Loucy (cell line): ENCODE data around the gene KRT79.

ENCODE experiments used
- H2AFZ ChIP-seq: fragments of 200-600 bp; sonication (generic); 2 replicates; pipeline ENCODE4 v1.6.0; 2016; ENCODE audit warnings: antibody characterized with exemption, mild to moderate bottlenecking, low read length, moderate library complexity
- H3F3A ChIP-seq: fragments of 200-600 bp; 2 replicates; pipeline ENCODE4 v1.6.0; 2016; ENCODE audit warnings: antibody characterized with exemption, low read depth, mild to moderate bottlenecking
- H3K27me3 ChIP-seq: fragments of 200-600 bp; sonication (generic); 2 replicates; pipeline ENCODE4 v1.6.1; 2014; ENCODE audit warnings: low read length, mild to moderate bottlenecking; ENCODE audit not compliant: insufficient read depth, poor library complexity, severe bottlenecking
- H3K36me3 ChIP-seq: fragments of 200-600 bp; sonication (generic); 2 replicates; pipeline ENCODE4 v1.6.1; 2016; ENCODE audit warnings: low read length; ENCODE audit not compliant: insufficient read depth
- H3K4me1 ChIP-seq: fragments of 200-600 bp; sonication (generic); 2 replicates; pipeline ENCODE4 v1.5.1; 2014; ENCODE audit warnings: low read length, mild to moderate bottlenecking; ENCODE audit not compliant: insufficient read depth, poor library complexity, severe bottlenecking
- H3K4me2 ChIP-seq: fragments of 200-600 bp; sonication (generic); 2 replicates; pipeline ENCODE4 v1.6.0; 2014; ENCODE audit warnings: antibody characterized with exemption, low read length, low read depth, mild to moderate bottlenecking; ENCODE audit not compliant: poor library complexity, severe bottlenecking
- H3K4me3 ChIP-seq: fragments of 200-600 bp; sonication (generic); 2 replicates; pipeline ENCODE4 v1.5.1; 2014; ENCODE audit warnings: low read length, mild to moderate bottlenecking, mixed read lengths; ENCODE audit not compliant: poor library complexity, severe bottlenecking
- H3K79me2 ChIP-seq: fragments of 200-600 bp; sonication (generic); 2 replicates; pipeline ENCODE4 v1.6.1; 2014; ENCODE audit warnings: low read length; ENCODE audit not compliant: insufficient read depth
- H3K9ac ChIP-seq: fragments of 200-600 bp; sonication (generic); 2 replicates; pipeline ENCODE4 v1.6.0; 2014; ENCODE audit warnings: mild to moderate bottlenecking, low read depth, low read length, moderate library complexity; ENCODE audit not compliant: poor library complexity, severe bottlenecking
- H3K9me2 ChIP-seq: fragments of 200-600 bp; sonication (generic); replicated peaks from 2 replicates; pipeline ENCODE4 v1.6.1; 2016; ENCODE audit warnings: low read depth, low read length, mixed read lengths
- H3K9me3 ChIP-seq: fragments of 200-600 bp; sonication (generic); 2 replicates; pipeline ENCODE4 v1.6.1; 2014; ENCODE audit warnings: mild to moderate bottlenecking, antibody characterized with exemption, low read length, low read depth; ENCODE audit not compliant: insufficient read depth
- H4K20me1 ChIP-seq: fragments of 200-600 bp; sonication (generic); 2 replicates; pipeline ENCODE4 v1.6.0; 2014; ENCODE audit warnings: antibody characterized with exemption, low read length, mild to moderate bottlenecking; ENCODE audit not compliant: insufficient read depth, poor library complexity, severe bottlenecking
- CTCF ChIP-seq: fragments of 200-600 bp; sonication (generic); conservative IDR thresholded peaks from 2 replicates; pipeline ENCODE4 v1.5.1; 2014; ENCODE audit warnings: mild to moderate bottlenecking, antibody characterized with exemption, low read length
- EZH2phosphoT487 ChIP-seq: fragments of 200-600 bp; IDR thresholded peaks from 2 replicates; pipeline ENCODE4 v1.6.1; 2018; ENCODE audit warnings: antibody characterized with exemption, mild to moderate bottlenecking, moderate library complexity, borderline replicate concordance

KRT79 gene

DNA sequence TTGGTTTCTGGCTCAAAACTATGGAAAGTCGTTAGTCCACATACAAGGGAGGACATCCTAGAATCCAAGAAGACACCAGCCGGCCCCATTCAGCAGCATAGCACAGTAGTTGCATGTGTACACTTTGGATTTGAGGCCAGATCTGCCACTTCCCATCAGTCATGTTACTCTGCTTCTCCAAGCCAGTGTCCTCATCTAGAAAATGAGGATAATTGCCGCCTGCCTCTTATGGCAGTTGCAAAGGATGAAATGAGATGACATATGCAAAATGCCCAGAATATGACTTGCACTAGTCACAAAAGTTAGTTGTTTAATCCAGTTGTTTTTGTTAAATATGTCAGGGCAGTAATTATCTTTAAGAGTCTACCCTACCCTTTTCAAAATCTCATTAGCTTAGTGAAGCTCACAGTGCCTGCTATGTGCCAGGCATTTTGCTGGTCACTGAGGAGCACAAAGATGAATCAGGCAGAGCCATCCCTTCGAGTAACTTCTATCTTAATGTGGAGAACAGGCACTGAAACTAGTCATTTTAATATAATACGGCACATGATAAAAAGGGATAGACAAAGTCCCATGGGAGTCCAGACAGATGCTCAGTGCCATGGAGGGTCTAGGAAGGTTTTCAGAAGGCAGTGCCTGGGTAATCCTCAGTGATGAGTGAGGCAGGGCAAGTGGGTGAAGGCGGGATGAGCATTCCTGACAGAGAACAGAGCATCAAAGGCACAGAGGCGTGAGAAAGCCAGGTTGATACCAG is 50.4 kb downstream of the KRT79 start:
- TF ChIP-seq CTCF, result no peak
- no peak for TF ChIP-seq EZH2phosphoT487
- Histone ChIP-seq H3K4me1 (no peaks in the 10 kb centered on the region), H3K79me2 (no peaks in the 10 kb centered on the region), H3K9me2 (no peaks in the 10 kb centered on the region), H2AFZ (no peak overlapping the region), H3K36me3 (no peaks in the 10 kb centered on the region), H3K27me3 (no peaks in the 10 kb centered on the region), H3K4me2 (no peak overlapping the region), H3K4me3 (no peak overlapping the region), H3F3A (no peaks in the 10 kb centered on the region), H3K9ac (no peak overlapping the region), H3K9me3 (no peaks in the 10 kb centered on the region), H4K20me1 (no peaks in the 10 kb centered on the region)

DNA sequence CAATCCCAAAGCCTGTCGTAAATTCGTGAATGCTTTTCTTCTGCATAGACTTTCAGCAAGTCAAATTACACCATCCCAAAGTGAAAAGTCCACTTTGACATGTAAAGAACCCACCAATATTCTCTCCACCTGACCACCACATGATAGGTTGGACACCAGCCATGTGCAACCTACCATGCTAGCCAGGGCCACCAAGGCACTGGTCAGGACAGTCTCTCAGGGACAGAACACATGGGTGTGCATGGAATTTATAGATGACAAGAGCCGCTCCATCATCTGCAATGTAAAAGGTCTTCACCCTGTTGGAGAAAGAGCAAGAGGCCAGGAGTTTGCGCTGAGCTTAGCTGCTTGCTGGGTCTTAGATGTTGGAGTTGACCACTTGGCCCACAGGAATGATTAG is 51.6 kb downstream of the KRT79 start:
- H3K27me3 ChIP-seq, result no peaks in the 10 kb centered on the region
- no peaks in the 10 kb centered on the region for H3K4me1 ChIP-seq
- H3K36me3 ChIP-seq, result no peaks in the 10 kb centered on the region
- TF ChIP-seq EZH2phosphoT487, result no peak
- no peak overlapping the region for H2AFZ ChIP-seq
- H3K9me3 ChIP-seq, result no peaks in the 10 kb centered on the region
- H3K4me2 ChIP-seq, result no peak overlapping the region
- H3F3A ChIP-seq, result no peaks in the 10 kb centered on the region
- no peaks in the 10 kb centered on the region for H3K79me2 ChIP-seq
- no peak overlapping the region for H3K9ac ChIP-seq
- no peak overlapping the region for H3K4me3 ChIP-seq
- no peaks in the 10 kb centered on the region for H3K9me2 ChIP-seq
- no peaks in the 10 kb centered on the region for H4K20me1 ChIP-seq

- H3K4me2 ChIP-seq, result no peak overlapping the region
- no peaks in the 10 kb centered on the region for H3K27me3 ChIP-seq
- H3K9ac ChIP-seq, result no peak overlapping the region
- H3K9me3 ChIP-seq, result no peaks in the 10 kb centered on the region
- H3F3A ChIP-seq, result no peaks in the 10 kb centered on the region
- no peaks in the 10 kb centered on the region for H3K79me2 ChIP-seq
- H3K4me1 ChIP-seq, result no peaks in the 10 kb centered on the region
- no peaks in the 10 kb centered on the region for H3K9me2 ChIP-seq
- H2AFZ ChIP-seq, result no peak overlapping the region
- no peaks in the 10 kb centered on the region for H3K36me3 ChIP-seq
- H3K4me3 ChIP-seq, result no peak overlapping the region
- no peaks in the 10 kb centered on the region for H4K20me1 ChIP-seq
- no peak for TF ChIP-seq CTCF
- no peak for TF ChIP-seq EZH2phosphoT487
Observed at GRCh38 chr12:52781399-52782082, 52.6 kb downstream of the KRT79 start.
